CD4-positive, alpha-beta T cell treated with Interleukin-15 for 1 hour (primary cell): ENCODE measurements around the gene NFKBIA.
"Not testable (repeated sequence)": the region's sequence is repeated elsewhere in the genome, so short reads cannot be mapped to it uniquely, and the experiment has no call there.

Source experiments
- DNase-seq: peaks from one replicate; pipeline ENCODE4 v3.0.0-alpha.2; 2020

The NFKBIA gene

GRCh38 chr14:35407306-35407630, 2.7 kb upstream of the NFKBIA start:
- no peak for DNase-seq

- no peak for DNase-seq
These were observed 2.2 kb upstream of the NFKBIA start for GRCh38 chr14:35406506-35407305.

- DNase-seq = no peak
These were observed 1.5 kb upstream of the NFKBIA start for GRCh38 chr14:35406090-35406489.

- no peak for DNase-seq
These were observed 901 bp upstream of the NFKBIA start for GRCh38 chr14:35405304-35405996.

- DNase-seq = peak; percentile 96
These were observed 723 bp downstream of the NFKBIA start for GRCh38 chr14:35403603-35404448.

- no peak for DNase-seq
These were observed 1.4 kb downstream of the NFKBIA start for GRCh38 chr14:35403114-35403602.

- peak; percentile 52 for DNase-seq
These were observed 2.0 kb downstream of the NFKBIA start for GRCh38 chr14:35402323-35403113.

- no peak for DNase-seq
These were observed 2.9 kb downstream of the NFKBIA start for GRCh38 chr14:35401422-35402265.

- peak; percentile 50 for DNase-seq
These were observed 3.7 kb downstream of the NFKBIA start for GRCh38 chr14:35400648-35401421.

GRCh38 chr14:35399083-35399937, 5.2 kb downstream of the NFKBIA start:
- peak; percentile 52 for DNase-seq

GRCh38 chr14:35398071-35398584, 6.4 kb downstream of the NFKBIA start:
- no peak for DNase-seq

GRCh38 chr14:35396610-35397009, 7.9 kb downstream of the NFKBIA start:
- not testable (repeated sequence) for DNase-seq

- no peak for DNase-seq
These were observed 9.3 kb downstream of the NFKBIA start for GRCh38 chr14:35395283-35395682.

GRCh38 chr14:35394326-35395013, 10.1 kb downstream of the NFKBIA start:
- no peak for DNase-seq

- DNase-seq = no peak
These were observed 10.7 kb downstream of the NFKBIA start for GRCh38 chr14:35393826-35394225.

- no peak for DNase-seq
These were observed 12.4 kb downstream of the NFKBIA start for GRCh38 chr14:35392103-35392502.

GRCh38 chr14:35391388-35391710, 13.2 kb downstream of the NFKBIA start:
- no peak for DNase-seq

GRCh38 chr14:35390577-35391387, 13.8 kb downstream of the NFKBIA start:
- peak; percentile 60 for DNase-seq
